GM19468 (cell line): ENCODE results near the gene PPFIBP2.

Source experiments
- ATAC-seq: cut with Tn5 transposase; IDR thresholded peaks from one replicate; pipeline ENCODE4 v1.9.1; 2021; ENCODE audit warnings: mild to moderate bottlenecking, moderate library complexity, moderate number of reproducible peaks; ENCODE audit not compliant: unreplicated experiment; ENCODE audit errors: extremely low read depth

Gene PPFIBP2

DNA sequence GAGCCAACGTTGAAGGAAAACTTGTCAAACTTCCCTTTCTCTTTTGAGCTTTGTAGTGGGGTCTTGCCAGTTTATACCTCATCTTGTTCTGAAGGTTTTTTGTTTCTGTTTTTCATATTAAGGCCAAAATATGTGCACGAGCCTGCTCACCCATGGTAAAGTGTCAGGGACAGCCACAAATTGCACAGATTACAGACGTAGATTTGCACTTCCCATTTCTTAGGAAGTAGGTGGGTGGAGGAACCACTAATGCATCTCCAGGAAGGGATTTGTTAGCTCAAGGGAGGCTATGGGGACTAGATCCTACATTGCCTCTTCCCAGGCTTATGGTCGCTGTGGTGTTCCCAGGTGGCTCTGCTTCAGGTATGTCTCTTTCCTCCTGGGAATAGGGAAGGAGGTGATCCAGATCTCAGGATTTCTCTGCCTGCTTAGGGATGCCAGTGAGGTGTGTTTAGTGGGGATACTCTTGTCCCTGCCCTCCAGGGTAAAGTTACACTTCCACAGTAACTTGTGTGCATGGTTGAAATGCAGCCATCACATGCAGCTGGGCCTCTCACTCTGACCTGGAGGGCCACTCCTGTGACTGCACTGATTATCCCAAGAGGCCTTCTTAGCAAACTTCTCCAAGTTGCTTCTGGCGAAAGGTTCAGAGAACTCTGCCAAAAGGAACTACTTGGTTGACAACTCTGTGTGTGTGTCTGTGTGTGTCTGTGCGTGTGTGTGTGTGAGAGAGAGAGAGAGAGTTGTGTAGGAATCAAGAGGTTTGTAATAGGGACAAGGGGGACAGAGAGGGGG lies 9.8 kb downstream of the PPFIBP2 start:
- no peak for ATAC-seq

DNA sequence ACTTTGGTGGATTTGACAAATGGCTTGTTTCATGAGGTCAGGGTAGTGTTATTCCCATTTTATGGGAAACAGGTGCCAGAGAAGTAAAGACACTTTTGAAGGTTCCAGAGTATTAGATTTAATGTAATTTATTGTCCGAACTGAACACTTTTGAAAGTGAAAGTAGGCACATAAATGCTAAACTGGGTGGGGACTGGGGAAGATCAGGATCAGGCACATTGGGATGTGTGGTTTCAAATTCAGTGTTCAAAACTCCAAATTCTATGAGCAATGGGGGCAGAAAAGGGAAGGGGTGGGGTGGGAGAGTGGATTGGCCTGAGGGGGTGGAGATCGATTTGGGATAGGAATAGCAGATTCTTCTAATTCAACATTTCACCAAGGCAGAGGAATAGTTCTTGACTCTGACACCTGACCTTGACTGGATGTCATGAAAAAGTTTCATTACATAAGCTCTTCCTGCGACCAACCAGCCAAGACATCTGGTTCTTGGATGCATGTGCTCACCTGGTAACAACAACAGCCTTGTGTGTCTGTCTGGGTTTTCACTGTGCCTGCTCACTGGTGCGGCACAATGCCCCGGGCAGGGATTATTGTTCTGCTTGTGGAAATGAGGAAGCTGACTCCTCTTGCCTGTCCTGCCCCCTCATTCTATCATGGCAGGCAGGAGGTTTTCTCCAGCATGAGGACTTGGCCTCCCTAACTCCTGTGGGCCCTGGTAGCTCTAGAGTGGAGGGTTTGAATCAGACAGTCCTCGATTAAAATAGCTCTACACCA lies 10.8 kb downstream of the PPFIBP2 start:
- ATAC-seq, result no peak

DNA sequence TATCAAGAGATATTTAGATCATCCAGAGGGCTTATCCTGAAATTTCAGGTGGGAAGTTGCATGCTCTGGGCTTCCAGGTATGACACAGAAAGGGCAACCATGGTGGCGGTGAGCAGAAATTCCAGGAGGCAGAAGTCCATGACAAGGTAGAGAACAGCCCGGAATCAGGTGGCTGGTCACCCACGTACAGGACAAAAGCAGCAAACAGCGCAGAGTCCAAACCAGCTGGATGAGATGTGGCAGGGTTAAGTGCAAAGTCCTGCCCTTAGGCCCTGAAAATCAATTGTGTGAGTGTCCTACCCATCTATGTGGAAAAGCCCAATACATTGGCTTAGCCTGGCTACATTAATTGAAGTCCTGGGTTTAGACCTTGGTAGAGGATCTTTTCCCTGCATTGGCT lies 11.6 kb downstream of the PPFIBP2 start:
- ATAC-seq, result no peak

DNA sequence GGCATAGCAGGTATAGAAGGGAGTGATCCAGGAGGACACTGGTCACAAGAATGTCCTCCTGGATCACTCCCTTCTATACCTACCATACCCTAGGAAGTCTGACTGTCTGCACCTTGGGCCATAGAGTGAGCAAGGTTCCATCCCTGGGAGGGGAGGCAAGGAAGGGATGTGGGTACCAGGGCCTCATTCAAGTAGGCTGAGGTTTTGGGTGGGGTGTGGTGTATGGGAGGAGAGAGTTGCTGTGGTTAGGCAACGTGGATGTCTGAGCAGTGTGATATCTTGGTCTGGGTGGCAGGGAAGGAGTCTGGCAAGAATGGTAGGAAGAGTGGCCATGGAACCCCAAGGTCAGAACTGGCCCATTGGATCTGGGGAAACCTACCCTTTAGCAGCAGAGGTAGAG lies 13.2 kb downstream of the PPFIBP2 start:
- ATAC-seq, result no peak

DNA sequence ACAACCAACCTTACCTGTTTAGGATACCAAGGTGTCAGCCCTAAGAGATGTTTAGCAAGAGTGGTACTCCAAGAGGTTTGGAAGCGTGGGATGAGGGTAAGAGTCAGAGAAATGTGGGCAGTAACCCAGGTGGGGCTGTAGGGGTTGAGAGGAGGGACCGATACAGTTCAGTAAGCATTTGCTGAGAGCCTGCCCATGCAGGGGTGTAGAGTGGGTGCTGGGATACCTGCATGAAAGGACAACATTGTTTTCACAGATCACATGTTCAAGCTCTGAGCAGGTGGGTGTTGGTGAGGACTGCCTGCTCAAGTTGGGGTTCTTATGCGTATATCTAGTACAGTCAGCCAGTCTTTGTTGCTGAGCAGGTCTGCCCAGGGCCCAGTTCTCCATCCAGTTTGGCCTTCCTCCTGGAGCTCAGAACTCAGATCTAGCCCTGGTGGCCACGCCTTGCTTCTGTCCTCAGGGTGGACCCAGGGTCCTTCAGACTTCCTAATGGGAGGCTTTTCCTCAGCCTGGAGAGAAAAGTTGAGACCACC lies 14.8 kb downstream of the PPFIBP2 start:
- ATAC-seq, result no peak

DNA sequence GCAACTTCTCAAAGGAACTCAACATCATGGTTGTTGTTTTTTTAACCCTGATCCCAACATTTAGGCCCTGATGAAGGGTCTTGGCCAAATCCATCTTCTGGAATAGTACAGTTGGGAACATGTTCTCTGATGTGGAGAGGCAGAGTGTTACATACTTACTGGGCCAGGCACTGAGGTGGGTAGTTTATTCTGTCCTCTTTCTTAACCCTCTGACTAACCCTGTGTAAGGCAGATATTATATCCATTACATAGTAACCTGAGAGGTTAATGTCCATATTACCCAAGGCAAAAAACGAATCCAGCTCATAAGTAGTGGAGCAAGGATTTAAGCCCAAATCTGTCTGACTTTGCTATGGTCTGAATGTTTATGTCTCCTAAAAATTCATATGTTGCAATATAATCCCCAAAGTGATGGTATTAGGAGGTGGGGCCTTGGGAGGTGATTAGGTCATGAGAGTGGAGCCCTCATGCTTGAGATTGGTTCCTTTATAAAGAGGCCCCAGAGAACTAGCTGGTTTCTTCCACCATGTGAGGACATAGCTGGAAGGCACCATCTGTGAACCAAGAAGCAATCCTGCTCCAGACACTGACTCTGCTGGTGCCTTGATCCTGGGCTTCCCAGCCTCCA lies 16.3 kb downstream of the PPFIBP2 start:
- no peak for ATAC-seq

DNA sequence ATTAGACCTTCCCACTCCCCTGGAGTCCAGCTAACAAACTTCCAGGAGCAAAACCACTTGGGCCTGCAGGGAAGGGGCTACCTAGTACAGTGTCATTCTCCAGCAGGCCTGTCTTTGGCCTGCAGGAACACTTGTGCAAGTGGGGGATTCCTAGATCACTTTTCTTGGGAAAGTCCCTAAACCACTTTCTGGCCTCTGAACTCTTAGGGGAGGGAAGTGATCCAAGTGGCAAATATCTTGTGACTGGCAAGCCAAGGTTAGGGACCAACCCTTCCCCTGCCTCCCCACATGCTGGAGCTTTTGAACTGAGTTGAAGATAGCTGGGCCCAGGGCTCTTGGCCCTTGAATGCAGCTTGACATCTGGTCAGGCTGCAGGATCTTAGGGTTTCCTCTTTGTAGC lies 17.2 kb downstream of the PPFIBP2 start:
- no peak for ATAC-seq

DNA sequence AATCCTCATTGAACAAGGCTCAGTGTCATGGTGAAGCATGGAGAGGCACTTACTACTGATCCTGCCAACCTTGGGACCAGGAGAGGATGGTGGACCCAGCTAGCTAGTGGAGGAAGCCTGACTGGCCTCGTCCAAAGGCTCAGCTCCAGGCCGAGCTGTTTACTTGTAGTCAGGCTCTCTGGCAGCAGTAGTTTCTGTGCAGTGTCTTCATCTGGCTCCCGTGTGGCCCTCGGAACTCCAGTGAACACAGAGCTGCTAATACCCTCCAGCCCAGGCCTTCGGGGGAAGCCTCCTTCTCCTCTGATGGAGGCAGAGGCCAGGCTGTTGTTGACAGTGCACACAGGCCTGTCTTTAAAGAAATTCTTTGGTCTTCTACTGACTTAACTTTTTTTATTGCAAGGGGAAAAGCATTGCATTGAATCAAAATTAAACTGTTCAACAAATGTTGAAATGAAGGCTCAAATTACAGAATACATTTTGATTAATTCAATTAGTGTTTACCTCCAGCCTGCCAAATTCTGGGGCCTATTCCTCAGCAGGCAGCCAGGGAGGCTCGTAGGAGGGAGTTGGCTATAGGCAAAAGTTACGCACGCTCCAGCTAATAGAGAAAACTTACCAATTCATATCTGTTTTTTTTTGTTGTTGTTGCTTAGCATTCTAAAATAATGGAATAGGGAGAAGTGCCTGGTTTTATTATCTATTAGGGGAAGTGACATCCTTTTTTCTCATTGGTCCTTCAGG lies 18.8 kb downstream of the PPFIBP2 start:
- ATAC-seq, result no peak

DNA sequence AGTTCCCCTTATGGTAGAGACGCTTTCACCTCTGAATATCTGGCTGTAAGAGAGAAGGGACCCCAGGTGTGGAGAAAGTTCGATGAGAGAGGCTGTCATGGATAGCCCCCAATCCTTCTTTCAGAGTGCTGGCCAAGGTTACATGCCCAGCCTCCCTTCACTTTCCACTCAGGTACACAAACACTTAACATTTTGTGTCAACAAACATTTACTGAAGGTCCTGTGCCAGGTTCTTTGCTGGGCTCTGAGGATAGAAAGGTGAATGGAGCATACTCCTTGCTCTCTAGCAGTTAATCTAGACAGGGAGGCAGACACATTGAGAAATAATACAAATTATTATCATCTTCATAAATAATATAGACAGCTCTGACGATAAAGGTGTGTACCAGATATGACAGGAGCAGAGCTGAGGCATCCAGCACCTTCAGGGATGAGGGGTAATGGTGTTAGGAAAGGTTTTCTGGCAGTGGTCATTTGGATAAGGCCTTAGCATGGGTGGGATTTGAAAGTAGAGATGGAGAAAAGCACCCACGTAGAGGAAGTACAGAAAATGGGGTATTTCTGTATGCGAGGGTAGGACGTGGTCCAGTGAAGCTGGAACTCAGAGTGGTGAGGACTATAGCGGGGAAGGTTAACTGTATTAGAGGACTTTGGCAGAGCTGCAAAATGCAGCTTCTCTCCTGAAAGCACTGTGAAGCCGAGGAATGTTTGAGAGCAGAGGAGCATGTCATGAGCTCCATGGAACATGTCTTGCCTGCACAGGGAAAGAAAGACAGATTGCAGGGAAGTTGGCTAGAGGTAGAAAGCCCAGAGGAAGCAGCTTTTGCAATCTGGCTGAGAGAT lies 19.6 kb downstream of the PPFIBP2 start:
- no peak for ATAC-seq

DNA sequence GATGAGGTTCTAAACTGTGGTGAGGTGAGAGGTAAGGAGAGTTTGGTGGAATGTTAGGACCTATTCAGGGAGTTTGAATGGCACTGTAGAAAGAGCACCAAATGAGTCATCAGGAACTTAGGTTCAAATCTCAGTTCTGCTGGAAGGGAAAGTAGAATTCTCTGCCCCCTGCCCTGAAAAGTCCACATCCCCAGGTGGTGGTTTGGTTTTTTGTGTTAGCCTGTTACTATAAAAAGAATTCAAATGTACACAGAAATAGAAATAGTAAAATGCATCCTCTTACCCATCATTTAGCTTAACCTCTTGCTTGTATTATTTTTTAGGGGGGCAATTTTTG lies 20.2 kb downstream of the PPFIBP2 start:
- ATAC-seq, result no peak

DNA sequence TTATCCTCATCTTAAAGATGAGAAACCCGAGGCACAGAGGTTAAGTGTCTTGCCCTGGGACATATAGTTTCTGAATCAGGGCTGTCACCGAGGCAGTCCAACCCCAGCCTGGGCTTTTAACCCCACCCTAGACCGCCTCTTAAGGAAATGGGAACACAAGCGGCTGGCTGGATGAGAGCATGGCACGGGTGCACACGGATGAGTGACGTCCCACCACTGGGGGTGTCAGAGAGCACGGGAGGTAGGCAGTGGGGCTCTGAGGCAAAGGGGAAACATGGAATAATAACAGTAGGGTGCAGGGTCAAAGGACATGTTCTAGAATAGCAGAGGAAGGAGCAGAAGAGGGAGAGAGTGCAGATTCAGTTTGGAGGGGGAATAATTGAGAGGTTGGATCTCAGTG lies 22.3 kb downstream of the PPFIBP2 start:
- ATAC-seq, result no peak

DNA sequence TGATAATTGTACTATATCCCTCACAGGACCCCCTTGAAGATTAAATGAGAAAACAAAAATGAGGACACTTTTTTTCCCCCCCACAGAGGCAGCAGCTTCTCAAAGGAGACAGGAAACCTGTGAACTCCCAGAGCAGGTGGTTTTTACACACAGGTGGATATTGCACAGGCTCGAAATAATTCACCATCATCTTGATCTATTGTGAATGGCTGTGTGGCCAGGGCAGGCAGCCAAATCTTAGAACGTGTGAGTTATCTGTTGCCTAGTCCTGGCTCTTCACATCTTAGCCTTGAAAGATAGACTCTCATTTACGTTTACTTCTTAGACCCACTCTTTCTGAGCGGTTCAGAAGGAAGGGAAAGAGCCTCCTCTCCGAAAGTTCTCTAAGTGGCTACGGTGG lies 23.5 kb downstream of the PPFIBP2 start:
- ATAC-seq, result no peak

DNA sequence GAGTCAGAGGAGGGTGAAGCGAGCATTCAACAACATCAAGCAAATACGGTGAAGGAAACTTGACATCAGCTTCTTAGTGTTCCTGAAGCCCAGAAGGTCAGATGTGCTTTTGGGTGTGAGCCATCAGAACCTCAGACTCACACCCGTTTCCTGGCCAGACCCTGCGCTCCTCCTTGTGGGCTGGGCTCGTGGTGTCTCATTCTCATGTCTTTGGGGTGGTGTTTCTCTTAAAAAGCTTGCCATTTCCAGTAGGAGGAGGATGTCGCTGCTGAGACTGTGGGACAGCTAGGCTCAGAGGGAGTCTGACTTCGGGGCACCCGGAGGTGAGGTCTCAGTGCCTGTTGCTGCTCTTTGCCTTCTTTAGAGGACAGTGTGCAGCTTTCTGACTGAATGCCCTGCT lies 24.2 kb downstream of the PPFIBP2 start:
- no peak for ATAC-seq

DNA sequence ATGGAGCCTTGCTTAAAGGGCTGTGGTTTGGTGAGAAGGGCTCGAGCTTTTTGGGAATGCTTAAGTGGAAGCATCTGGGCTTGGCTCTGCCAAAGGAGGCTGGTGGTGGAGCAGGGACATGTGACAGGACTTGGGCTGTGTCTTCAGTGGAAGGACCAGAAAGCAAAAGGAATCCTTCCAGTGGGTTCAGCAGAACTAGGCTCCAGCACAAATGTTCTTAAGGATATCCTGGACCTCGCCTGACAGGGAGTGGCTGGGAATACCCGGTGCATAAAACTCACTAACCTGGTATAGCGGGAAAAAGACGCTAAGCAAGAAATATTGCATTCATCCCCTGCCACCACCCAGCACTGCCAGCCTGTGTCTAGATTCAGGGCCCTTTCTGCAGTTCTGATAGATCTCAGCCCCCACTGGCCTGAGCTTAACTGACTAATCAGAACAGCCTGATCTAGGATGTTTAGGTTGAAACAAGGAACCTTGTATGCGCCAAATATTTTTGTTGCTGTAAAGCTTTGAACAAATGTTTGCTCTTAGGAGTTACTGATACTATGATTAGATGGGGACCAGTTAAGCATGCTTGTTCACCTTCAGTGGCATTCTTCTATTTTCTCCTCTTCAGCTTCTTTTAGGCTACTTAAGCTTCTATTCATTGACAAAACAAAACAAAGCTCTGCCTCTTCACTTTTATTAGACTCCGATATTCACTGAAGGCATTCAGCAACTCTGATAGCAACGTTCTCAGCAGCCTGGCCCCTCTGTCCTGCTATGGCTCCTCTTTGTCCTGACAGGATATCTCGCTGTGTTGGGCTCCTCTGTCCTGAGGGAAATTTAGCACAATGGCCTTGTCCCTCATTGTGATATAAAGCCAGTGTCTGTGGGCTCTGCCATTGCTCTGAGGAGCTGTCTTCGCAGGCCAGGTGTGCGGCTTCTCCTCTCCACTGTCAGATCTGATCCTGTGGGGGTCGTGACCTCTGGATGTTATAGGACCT lies 25.0 kb downstream of the PPFIBP2 start:
- no peak for ATAC-seq

DNA sequence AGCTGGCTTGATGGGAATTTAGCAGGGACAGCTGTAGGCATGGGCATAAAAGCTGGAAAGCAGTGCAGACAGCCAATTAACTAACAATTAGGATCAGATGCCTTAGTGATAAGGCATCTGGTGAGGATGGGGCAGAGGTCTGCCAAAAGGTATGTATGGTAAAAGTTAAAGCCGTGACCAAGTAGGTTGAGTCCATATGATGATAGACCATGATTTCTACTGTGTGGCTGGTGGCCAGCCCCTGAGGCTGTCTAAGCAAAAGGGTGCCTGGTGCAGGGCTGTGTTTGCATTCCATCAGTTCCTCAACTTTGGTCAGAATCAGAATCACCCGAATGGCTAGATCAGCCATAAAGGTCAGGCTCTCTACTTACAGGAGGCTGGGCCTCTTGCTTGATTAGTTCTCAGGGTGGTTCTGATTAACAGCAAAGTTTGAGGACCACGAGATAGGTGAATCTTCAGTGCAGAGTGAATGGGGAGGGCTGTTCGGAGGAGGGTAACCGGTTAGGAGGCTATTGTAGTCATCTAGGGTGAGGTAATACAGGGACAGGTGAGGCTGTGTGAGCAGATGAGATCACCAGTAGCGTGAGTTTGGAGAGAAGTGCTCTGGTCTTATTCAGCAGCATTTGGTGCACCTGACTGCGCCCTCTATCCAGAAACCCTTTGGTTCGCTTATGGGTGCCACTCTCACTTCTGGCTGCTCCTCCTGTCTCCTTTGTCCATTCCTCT lies 27.2 kb downstream of the PPFIBP2 start:
- no peak for ATAC-seq

DNA sequence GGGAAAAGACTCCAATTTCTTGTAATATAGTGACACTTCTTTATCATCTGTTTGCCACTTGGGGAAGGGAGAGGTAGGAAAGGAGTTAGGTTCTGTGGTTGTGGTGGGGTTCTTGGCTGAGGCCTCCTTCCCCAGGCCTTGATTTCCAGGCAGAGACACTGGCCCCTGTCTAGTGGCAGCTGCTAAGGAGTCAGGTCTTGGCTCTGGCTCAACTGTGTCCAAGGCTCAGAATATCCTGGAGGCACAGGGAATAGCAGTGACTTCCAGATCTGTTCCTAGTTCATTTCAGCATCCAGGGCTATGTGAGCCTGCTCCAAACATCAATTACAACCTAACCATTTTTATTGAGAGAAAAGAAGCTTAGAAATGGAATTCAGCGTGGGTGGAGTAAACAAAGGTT lies 29.5 kb downstream of the PPFIBP2 start:
- no peak for ATAC-seq

DNA sequence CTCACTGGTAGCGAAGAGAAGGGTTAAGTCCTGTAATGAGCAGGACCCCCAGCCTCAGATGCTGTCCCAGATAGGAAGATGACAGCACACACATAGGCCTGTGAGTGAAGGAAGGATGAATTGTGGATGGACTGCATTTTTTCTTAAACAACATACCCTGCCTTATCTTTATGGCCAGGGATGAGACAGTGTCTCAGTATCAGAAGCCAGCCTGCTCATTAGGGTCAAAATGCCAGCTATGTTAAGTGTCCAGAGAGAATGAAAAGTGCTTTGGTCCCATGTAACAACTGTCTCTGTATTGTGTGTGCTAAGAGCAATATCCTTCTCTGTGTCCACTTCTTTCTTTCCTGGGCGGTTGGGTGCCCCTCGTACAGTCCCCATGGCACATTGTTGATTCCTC lies 30.2 kb downstream of the PPFIBP2 start:
- ATAC-seq, result no peak

DNA sequence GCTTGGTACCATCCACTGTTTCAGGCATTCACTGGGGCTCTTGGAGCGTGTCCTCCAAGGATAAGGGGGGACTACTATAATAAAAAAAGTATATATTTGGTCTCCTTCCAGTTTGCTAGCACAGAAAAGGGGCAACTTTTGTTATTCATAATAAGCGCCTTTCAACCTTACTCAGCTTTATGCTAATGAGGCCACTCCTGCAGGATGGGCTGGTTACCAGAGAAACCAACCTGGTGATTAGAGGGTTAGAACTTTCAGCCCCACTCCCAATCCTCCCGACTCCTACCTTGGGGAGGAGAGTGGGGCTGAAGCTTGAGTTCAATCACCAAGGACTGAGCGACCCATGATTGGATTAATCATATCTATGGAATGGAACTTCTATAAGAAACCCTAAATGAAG lies 31.8 kb downstream of the PPFIBP2 start:
- no peak for ATAC-seq
